Kasumi-1 (cell line): ENCODE data around the gene GALNT14.

Experiments used
- DNase-seq, 2 experiments: peaks; one replicate each; lab custom pipeline; 2025; lab: John Stamatoyannopoulos, UW

The GALNT14 gene

GRCh38 chr2:31134480-31134879 is 3.8 kb downstream of the GALNT14 start:
- DNase-seq: no peak

GRCh38 chr2:31132786-31133185 is 5.5 kb downstream of the GALNT14 start:
- no peak for DNase-seq

GRCh38 chr2:31131871-31132270 is 6.4 kb downstream of the GALNT14 start:
- DNase-seq: no peak

- no peak for DNase-seq
Observed at GRCh38 chr2:31129375-31130171, 8.7 kb downstream of the GALNT14 start.

- DNase-seq: peak; percentile 2 to 3
Observed at GRCh38 chr2:31127931-31128330, 10.3 kb downstream of the GALNT14 start.

GRCh38 chr2:31125918-31126695 is 12.1 kb downstream of the GALNT14 start:
- DNase-seq: no peak

GRCh38 chr2:31124904-31125303 is 13.3 kb downstream of the GALNT14 start:
- no peak for DNase-seq

GRCh38 chr2:31122133-31122532 is 16.1 kb downstream of the GALNT14 start:
- no peak for DNase-seq

GRCh38 chr2:31113765-31114164 is 24.5 kb downstream of the GALNT14 start:
- no peak for DNase-seq

- no peak for DNase-seq
Observed at GRCh38 chr2:31112544-31112943, 25.7 kb downstream of the GALNT14 start.

- no peak for DNase-seq
Observed at GRCh38 chr2:31110998-31111397, 27.2 kb downstream of the GALNT14 start.

GRCh38 chr2:31110431-31110830 is 27.8 kb downstream of the GALNT14 start:
- no peak for DNase-seq

GRCh38 chr2:31109633-31110192 is 28.5 kb downstream of the GALNT14 start:
- DNase-seq: no peak

- peak in 1 of 2 experiments; percentile 1 for DNase-seq
Observed at GRCh38 chr2:31108561-31109286, 29.5 kb downstream of the GALNT14 start.

- peak; percentile 6 to 22 for DNase-seq
Observed at GRCh38 chr2:31107591-31108300, 30.5 kb downstream of the GALNT14 start.

- DNase-seq: no peak
Observed at GRCh38 chr2:31101701-31102100, 36.5 kb downstream of the GALNT14 start.

- no peak for DNase-seq
Observed at GRCh38 chr2:31097962-31098613, 40.2 kb downstream of the GALNT14 start.

GRCh38 chr2:31090188-31090587 is 48.1 kb downstream of the GALNT14 start:
- DNase-seq: no peak

- no peak for DNase-seq
Observed at GRCh38 chr2:31089645-31090044, 48.6 kb downstream of the GALNT14 start.

GRCh38 chr2:31088504-31089195 is 49.6 kb downstream of the GALNT14 start:
- no peak for DNase-seq
